Measurements from ENCODE around the gene PANK4. TPM values are rescaled to one million over a fixed set of nuclear protein-coding genes. Genes with fewer than 3 reads are reported as not detected.

PANK4 gene
- total and polyA plus RNA-seq, 9 of the 15 experiments (the other 6 are each of a cell fraction or from before 2014, with no cell fraction given) = 0.93 to 55.6 (median 31.5) TPM

GRCh38 chr1:2559509-2560298 is 33.3 kb upstream of the PANK4 start:
- no peaks in the 10 kb centered on the region for H3K79me2 ChIP-seq (ENCODE audit: control insufficient read depth, insufficient read depth, low read length)
- no peak overlapping the region for H2AFZ ChIP-seq (ENCODE audit: low read depth, low read length)
- WGBS (ENCODE audit: insufficient coverage, low coverage, missing lambda C conversion rate) = 41% methylated on average over 33 of the region's 35 CpGs
- H3K27ac ChIP-seq (ENCODE audit: extremely low read depth, low read depth, low read length) = no peak overlapping the region
- no peaks in the 10 kb centered on the region for H3K36me3 ChIP-seq (ENCODE audit: control insufficient read depth, insufficient read depth, low read length)
- no peak overlapping the region for H3K9ac ChIP-seq (ENCODE audit: insufficient read depth in 1 of 2, low read depth in 2 of 2, low read length in 2 of 2)
- peaks cover 26 to 87% of the 10 kb centered on the region in 2 experiments for H3K4me1 ChIP-seq (replicated peaks in 1 of 2; ENCODE audit: control insufficient read depth in 2 of 2, insufficient read depth in 2 of 2, low read length in 2 of 2)
- in situ Hi-C loops (cut with MboI) (no loop called here), intact Hi-C loops (cut with micrococcal nuclease) (no loop called here)
- ATAC-seq (no peak), FAIRE-seq (no peak), DNase-seq (ENCODE audit: extremely low read depth in 1 of 4, low spot score in 3 of 4) (no peak)
- H3K4me3 ChIP-seq = no peak overlapping the region
- no TSS peak for BruUV-seq (replicated peaks)
- ChIA-PET CTCF (ENCODE audit: low intra/inter-chr PET ratio) (no interaction called here), POLR2A (interaction anchor here (0.7 to 1.7 kb wide), 4 partner anchors 13 to 410 kb away, joined by 3 to 5 read pairs (median 3); no protein-coding TSS in a partner anchor)
- H3K9me1 ChIP-seq (ENCODE audit: control insufficient read depth, insufficient read depth, low read length) = no peaks in the 10 kb centered on the region
- H4K20me1 ChIP-seq (replicated peaks; ENCODE audit: control insufficient read depth, insufficient read depth, low read length) = no peaks in the 10 kb centered on the region
- no peaks in the 10 kb centered on the region for H3K9me3 ChIP-seq (replicated peaks; ENCODE audit: control insufficient read depth, insufficient read depth, low read depth, low read length)
- peaks cover 4 to 16% of the 10 kb centered on the region in 2 experiments; a peak in 3 of 5 replicates for H3K27me3 ChIP-seq (ENCODE audit: control insufficient read depth in 2 of 2, insufficient read depth in 2 of 2, low read length in 2 of 2)
- no peak overlapping the region for H3K4me2 ChIP-seq (ENCODE audit: insufficient read depth, low read length)
- TF ChIP-seq NFIC (IDR thresholded peaks at IDR 0.05) = peak; percentile 34; the same call in 1 of the 2 replicates
- no peak for TF ChIP-seq GTF3C2 (IDR thresholded peaks at IDR 0.05; ENCODE audit: borderline replicate concordance, extremely low read depth, insufficient read length)
- TF ChIP-seq RBFOX2 (IDR thresholded peaks at IDR 0.05; ENCODE audit: low read depth, low read length) = no peak
- TF ChIP-seq TRIM28 (IDR thresholded peaks at IDR 0.05) = no peak
- no peak for TF ChIP-seq ZNF785 (CRISPR knock-in tag; IDR thresholded peaks at IDR 0.05)
- no peak for TF ChIP-seq RBM15 (IDR thresholded peaks at IDR 0.05; ENCODE audit: insufficient read depth, low read length)
- peak; percentile 30 for TF ChIP-seq PCBP1 (IDR thresholded peaks at IDR 0.05; ENCODE audit: low read depth, low read length, poor library complexity, severe bottlenecking)
- TF ChIP-seq E2F5 (CRISPR knock-in tag; IDR thresholded peaks at IDR 0.05) = no peak
- no peak for TF ChIP-seq BRCA1 (IDR thresholded peaks at IDR 0.05)
- no peak for TF ChIP-seq BRCA1 (CRISPR knock-in tag; IDR thresholded peaks at IDR 0.05)
- no peak for TF ChIP-seq ZBED1 (IDR thresholded peaks at IDR 0.05)
- TF ChIP-seq ZNF717 (CRISPR knock-in tag; IDR thresholded peaks at IDR 0.05) = no peak
- TF ChIP-seq STAT5A (IDR thresholded peaks at IDR 0.05; ENCODE audit: borderline replicate concordance, low read length) = no peak
- TF ChIP-seq, protein P1, sequence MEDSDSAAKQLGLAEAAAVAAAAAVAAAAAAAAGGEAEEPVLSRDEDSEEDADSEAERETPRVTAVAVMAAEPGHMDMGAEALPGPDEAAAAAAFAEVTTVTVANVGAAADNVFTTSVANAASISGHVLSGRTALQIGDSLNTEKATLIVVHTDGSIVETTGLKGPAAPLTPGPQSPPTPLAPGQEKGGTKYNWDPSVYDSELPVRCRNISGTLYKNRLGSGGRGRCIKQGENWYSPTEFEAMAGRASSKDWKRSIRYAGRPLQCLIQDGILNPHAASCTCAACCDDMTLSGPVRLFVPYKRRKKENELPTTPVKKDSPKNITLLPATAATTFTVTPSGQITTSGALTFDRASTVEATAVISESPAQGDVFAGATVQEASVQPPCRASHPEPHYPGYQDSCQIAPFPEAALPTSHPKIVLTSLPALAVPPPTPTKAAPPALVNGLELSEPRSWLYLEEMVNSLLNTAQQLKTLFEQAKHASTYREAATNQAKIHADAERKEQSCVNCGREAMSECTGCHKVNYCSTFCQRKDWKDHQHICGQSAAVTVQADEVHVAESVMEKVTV (CRISPR knock-in tag; IDR thresholded peaks at IDR 0.05) = no peak
- no peak for TF ChIP-seq ILK (tag; IDR thresholded peaks at IDR 0.05; ENCODE audit: borderline replicate concordance, low read depth)
- no peak for TF ChIP-seq ZKSCAN3 (CRISPR knock-in tag; IDR thresholded peaks at IDR 0.05)
